OCI-LY7 (cell line): Measurements from ENCODE around the gene LINGO3.

ENCODE experiments used
- EZH2phosphoT487 ChIP-seq: fragments of 200-600 bp; sonication (generic); IDR thresholded peaks from 2 replicates; pipeline ENCODE4 v1.6.1; 2018; ENCODE audit warnings: low read depth, borderline replicate concordance, mild to moderate bottlenecking, mixed run types, antibody characterized with exemption, low read length, moderate library complexity, mixed read lengths
- TF ChIP-seq, protein P1 (sequence below): fragments of 200-600 bp; sonication (generic); conservative IDR thresholded peaks from 2 replicates; pipeline ENCODE4 v1.5.1; 2014; ENCODE audit warnings: mild to moderate bottlenecking, antibody characterized with exemption, low read length, moderate library complexity, mixed read lengths

DNA sequence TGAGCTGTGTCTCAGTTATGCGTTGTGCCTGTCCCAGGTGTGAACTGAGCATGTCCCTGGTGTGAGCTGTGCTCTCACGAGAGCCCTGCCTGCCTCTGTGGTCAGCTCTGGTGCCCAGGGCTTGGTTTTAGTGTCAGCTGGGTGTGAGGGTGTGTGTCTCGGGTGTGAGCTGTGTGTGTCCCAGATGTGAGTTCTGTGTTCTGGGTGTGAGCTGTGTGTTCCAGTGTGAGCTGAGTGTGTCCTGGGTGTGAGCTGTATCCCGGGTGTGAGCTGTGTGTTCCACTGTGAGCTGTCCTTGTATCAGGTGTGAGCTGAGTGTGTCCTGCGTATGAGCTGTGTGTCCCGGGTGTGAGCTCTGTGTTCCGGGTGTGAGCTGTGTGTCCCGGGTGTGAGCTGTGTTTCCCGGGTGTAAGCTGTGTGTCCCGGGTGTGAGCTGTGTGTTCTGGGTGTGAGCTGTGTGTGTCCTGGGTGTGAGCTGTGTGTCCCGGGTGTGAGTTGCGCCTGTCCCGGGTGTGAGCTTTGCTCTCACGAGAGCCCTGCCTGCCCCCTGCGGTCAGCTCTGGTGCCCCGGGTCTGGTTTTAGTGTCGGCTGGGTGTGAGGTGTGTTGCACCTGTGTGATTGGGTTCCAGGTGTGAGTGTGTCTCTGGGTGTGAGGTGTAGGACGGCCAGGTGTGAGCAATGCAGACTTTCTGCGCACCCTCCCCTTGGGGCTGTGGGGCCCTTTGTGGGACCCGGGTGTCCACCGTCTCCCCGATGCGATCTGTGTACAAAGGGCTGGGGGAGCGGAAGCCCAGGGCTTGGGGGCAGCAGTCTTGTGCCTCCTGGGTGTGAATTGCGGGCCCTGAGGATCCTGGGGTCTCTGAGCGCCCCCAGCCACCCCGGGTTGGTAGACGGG is 18.9 kb downstream of the LINGO3 start:
- TF ChIP-seq, protein P1, sequence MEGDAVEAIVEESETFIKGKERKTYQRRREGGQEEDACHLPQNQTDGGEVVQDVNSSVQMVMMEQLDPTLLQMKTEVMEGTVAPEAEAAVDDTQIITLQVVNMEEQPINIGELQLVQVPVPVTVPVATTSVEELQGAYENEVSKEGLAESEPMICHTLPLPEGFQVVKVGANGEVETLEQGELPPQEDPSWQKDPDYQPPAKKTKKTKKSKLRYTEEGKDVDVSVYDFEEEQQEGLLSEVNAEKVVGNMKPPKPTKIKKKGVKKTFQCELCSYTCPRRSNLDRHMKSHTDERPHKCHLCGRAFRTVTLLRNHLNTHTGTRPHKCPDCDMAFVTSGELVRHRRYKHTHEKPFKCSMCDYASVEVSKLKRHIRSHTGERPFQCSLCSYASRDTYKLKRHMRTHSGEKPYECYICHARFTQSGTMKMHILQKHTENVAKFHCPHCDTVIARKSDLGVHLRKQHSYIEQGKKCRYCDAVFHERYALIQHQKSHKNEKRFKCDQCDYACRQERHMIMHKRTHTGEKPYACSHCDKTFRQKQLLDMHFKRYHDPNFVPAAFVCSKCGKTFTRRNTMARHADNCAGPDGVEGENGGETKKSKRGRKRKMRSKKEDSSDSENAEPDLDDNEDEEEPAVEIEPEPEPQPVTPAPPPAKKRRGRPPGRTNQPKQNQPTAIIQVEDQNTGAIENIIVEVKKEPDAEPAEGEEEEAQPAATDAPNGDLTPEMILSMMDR: no peak
- no peak for TF ChIP-seq EZH2phosphoT487
